OCI-LY1 (cell line): Measurements from ENCODE around the gene PCNX1.

ENCODE experiments used
- H2AFZ ChIP-seq: fragments of 200-600 bp; sonication (generic), shearing (Covaris generic); 2 replicates; pipeline ENCODE4 v1.6.0; 2014; ENCODE audit warnings: antibody characterized with exemption, mild to moderate bottlenecking, low read length
- H3F3A ChIP-seq: fragments of 200-600 bp; sonication (generic), shearing (Covaris generic); 2 replicates; pipeline ENCODE4 v1.6.0; 2014; ENCODE audit warnings: mild to moderate bottlenecking, antibody characterized with exemption, low read length, moderate library complexity; ENCODE audit not compliant: insufficient read depth
- H3K27ac ChIP-seq: fragments of 200-600 bp; sonication (generic); 2 replicates; pipeline ENCODE4 v1.5.1; 2014; ENCODE audit warnings: low read length, mixed run types, mild to moderate bottlenecking, low read depth; ENCODE audit not compliant: poor library complexity, severe bottlenecking
- H3K27me3 ChIP-seq: fragments of 200-600 bp; sonication (generic); 2 replicates; pipeline ENCODE4 v1.6.0; 2014; ENCODE audit warnings: antibody characterized with exemption, mild to moderate bottlenecking, low read length, moderate library complexity; ENCODE audit not compliant: insufficient read depth
- H3K36me3 ChIP-seq: fragments of 200-600 bp; sonication (generic); 2 replicates; pipeline ENCODE4 v1.6.1; 2014; ENCODE audit warnings: mild to moderate bottlenecking, antibody characterized with exemption, low read length, moderate library complexity, mixed read lengths; ENCODE audit not compliant: insufficient read depth
- H3K4me1 ChIP-seq: fragments of 200-600 bp; sonication (generic); 2 replicates; pipeline ENCODE4 v1.5.1; 2014; ENCODE audit warnings: mild to moderate bottlenecking, low read length, moderate library complexity; ENCODE audit not compliant: insufficient read depth, severe bottlenecking
- H3K4me2 ChIP-seq: fragments of 200-600 bp; sonication (generic), shearing (Covaris generic); 2 replicates; pipeline ENCODE4 v1.6.1; 2014; ENCODE audit warnings: low read length
- H3K4me3 ChIP-seq: fragments of 200-600 bp; sonication (generic); 2 replicates; pipeline ENCODE4 v1.5.1; 2014; ENCODE audit warnings: low read length, low read depth, mild to moderate bottlenecking, mixed read lengths; ENCODE audit not compliant: poor library complexity, severe bottlenecking
- H3K79me2 ChIP-seq: fragments of 200-600 bp; shearing (Covaris generic); 2 replicates; pipeline ENCODE4 v1.6.1; 2016; ENCODE audit warnings: mixed run types, low read length, mixed read lengths; ENCODE audit not compliant: insufficient read depth
- H3K9ac ChIP-seq: fragments of 200-600 bp; sonication (generic), shearing (Covaris generic); 2 replicates; pipeline ENCODE4 v1.6.1; 2014; ENCODE audit warnings: mild to moderate bottlenecking, low read length, mixed read lengths
- H3K9me2 ChIP-seq: fragments of 200-600 bp; sonication (generic), shearing (Covaris generic); 2 replicates; pipeline ENCODE4 v1.6.1; 2014; ENCODE audit warnings: low read depth, mild to moderate bottlenecking, low read length, mixed read lengths
- H3K9me3 ChIP-seq: fragments of 200-600 bp; shearing (Covaris generic); 2 replicates; pipeline ENCODE4 v1.6.1; 2014; ENCODE audit warnings: low read length, mixed read lengths
- H4K20me1 ChIP-seq: fragments of 200-600 bp; sonication (generic), shearing (Covaris generic); 2 replicates; pipeline ENCODE4 v1.6.0; 2016; ENCODE audit warnings: mild to moderate bottlenecking, low read length; ENCODE audit not compliant: insufficient read depth
- CTCF ChIP-seq: fragments of 200-600 bp; sonication (generic), shearing (Covaris generic); IDR thresholded peaks from 2 replicates; pipeline ENCODE4 v1.5.1; 2017; ENCODE audit warnings: mild to moderate bottlenecking, antibody characterized with exemption, low read length, moderate library complexity, mixed read lengths
- EZH2 ChIP-seq: fragments of 200-600 bp; sonication (generic), shearing (Covaris generic); IDR thresholded peaks from 2 replicates; pipeline ENCODE4 v1.8.0; 2017; ENCODE audit warnings: borderline replicate concordance, mixed run types, mild to moderate bottlenecking, antibody characterized with exemption, low read length, moderate library complexity, mixed read lengths

The PCNX1 gene

GRCh38 chr14:70871001-70871400 is 36.3 kb upstream of the PCNX1 start:
- no peaks in the 10 kb centered on the region for H3K4me1 ChIP-seq
- H3K4me3 ChIP-seq: no peak overlapping the region
- no peaks in the 10 kb centered on the region for H4K20me1 ChIP-seq
- no peaks in the 10 kb centered on the region for H3F3A ChIP-seq
- no peaks in the 10 kb centered on the region for H3K9me2 ChIP-seq
- no peak overlapping the region for H2AFZ ChIP-seq
- H3K36me3 ChIP-seq: no peaks in the 10 kb centered on the region; the same call in 1 of the 2 replicates
- H3K27me3 ChIP-seq: peaks cover 3% of the 10 kb centered on the region; the same call in 1 of the 2 replicates
- H3K79me2 ChIP-seq: no peaks in the 10 kb centered on the region
- no peak overlapping the region for H3K4me2 ChIP-seq
- H3K27ac ChIP-seq: no peak overlapping the region
- 0 out of 2 replicates have a peak, but pooled peaks cover 7% of the 10 kb centered on the region for H3K9me3 ChIP-seq
- TF ChIP-seq CTCF (no peak), EZH2 (no peak)
- no peak overlapping the region for H3K9ac ChIP-seq

- 0 out of 2 replicates have a peak, but pooled peaks cover 2% of the 10 kb centered on the region for H3K9me3 ChIP-seq
- no peak overlapping the region for H3K9ac ChIP-seq
- H3F3A ChIP-seq: no peaks in the 10 kb centered on the region
- no peak overlapping the region for H3K4me2 ChIP-seq
- H3K36me3 ChIP-seq: no peaks in the 10 kb centered on the region; the same call in 1 of the 2 replicates
- H2AFZ ChIP-seq: no peak overlapping the region
- H4K20me1 ChIP-seq: no peaks in the 10 kb centered on the region
- H3K4me1 ChIP-seq: no peaks in the 10 kb centered on the region
- no peak overlapping the region for H3K27ac ChIP-seq
- H3K4me3 ChIP-seq: no peak overlapping the region
- TF ChIP-seq EZH2: no peak
- TF ChIP-seq CTCF: no peak
- no peaks in the 10 kb centered on the region for H3K79me2 ChIP-seq
- H3K9me2 ChIP-seq: no peaks in the 10 kb centered on the region
- H3K27me3 ChIP-seq: peaks cover 3% of the 10 kb centered on the region; the same call in 1 of the 2 replicates
These were observed 35.2 kb upstream of the PCNX1 start for GRCh38 chr14:70871863-70872677.

GRCh38 chr14:70872678-70873020 is 34.6 kb upstream of the PCNX1 start:
- Histone ChIP-seq H3K4me1 (no peaks in the 10 kb centered on the region), H3K9me2 (no peaks in the 10 kb centered on the region), H3K79me2 (no peaks in the 10 kb centered on the region), H3K9me3 (no peaks in the 10 kb centered on the region), H2AFZ (no peak overlapping the region), H3K9ac (no peak overlapping the region), H3K36me3 (no peaks in the 10 kb centered on the region; the same call in 1 of the 2 replicates), H4K20me1 (no peaks in the 10 kb centered on the region), H3K27ac (no peak overlapping the region), H3F3A (no peaks in the 10 kb centered on the region), H3K4me3 (no peak overlapping the region), H3K4me2 (no peak overlapping the region), H3K27me3 (peaks cover 3% of the 10 kb centered on the region; the same call in 1 of the 2 replicates)
- no peak for TF ChIP-seq EZH2
- no peak for TF ChIP-seq CTCF
